ENCODE results near the gene EPS15. TPM values are rescaled to one million over a fixed set of nuclear protein-coding genes. Genes with fewer than 3 reads are reported as not detected.

EPS15 gene
- total and polyA plus RNA-seq, 2 experiments from 2014 or later: 31.0 to 76.5 TPM

DNA sequence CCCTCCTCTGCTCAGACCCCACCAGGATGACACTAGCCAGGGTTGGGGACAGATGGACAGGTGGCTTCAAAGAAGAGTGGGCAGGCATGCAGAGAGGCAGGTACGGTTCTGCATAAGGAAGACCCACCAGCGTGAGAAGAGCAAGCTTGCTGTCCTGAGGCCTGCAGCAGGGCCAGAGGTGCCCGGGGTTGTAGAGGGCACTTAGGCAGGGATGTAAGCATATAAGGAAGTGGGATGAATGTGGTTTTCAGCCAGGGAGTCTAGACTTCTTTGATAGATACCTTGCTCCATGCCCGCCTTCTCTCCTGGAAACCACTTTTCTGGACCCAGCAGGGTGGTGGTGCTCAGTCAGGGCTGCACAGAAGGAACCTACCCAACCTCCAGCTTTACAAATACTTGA lies 190.1 kb downstream of the EPS15 start:
- Histone ChIP-seq H3K27me3 (ENCODE audit: insufficient read depth) (peaks cover 24% of the 10 kb centered on the region), H3K4me2 (no peak overlapping the region), H3K27ac (ENCODE audit: low read depth) (no peak overlapping the region), H3K4me1 (ENCODE audit: insufficient read depth) (peaks cover 24% of the 10 kb centered on the region; the same call in 1 of the 2 replicates), H3K4me3 (no peak overlapping the region), H2AFZ (no peak overlapping the region), H3K9me2 (ENCODE audit: insufficient read depth) (no peaks in the 10 kb centered on the region), H3K36me3 (ENCODE audit: insufficient read depth) (no peaks in the 10 kb centered on the region), H3F3A (replicated peaks; ENCODE audit: low read depth) (no peaks in the 10 kb centered on the region), H3K79me2 (replicated peaks; ENCODE audit: insufficient read depth) (no peaks in the 10 kb centered on the region), H4K20me1 (replicated peaks; ENCODE audit: insufficient read depth) (no peaks in the 10 kb centered on the region)
- Mint-ChIP-seq H3K27ac (no peak overlapping the region), H3K9me3 (no peaks in the 10 kb centered on the region), H3K27me3 (ENCODE audit: insufficient read depth, low read depth, poor library complexity) (peaks cover 15% of the 10 kb centered on the region), H3K4me3 (peak overlapping the region; percentile 72; the same call in 1 of the 3 replicates), H3K4me1 (peaks cover 21% of the 10 kb centered on the region), H3K36me3 (ENCODE audit: low read depth) (no peaks in the 10 kb centered on the region)
- DNase-seq (ENCODE audit: low spot score) (no peak), ATAC-seq (no peak)
- TF ChIP-seq JUNB (IDR thresholded peaks at IDR 0.05; ENCODE audit: unreplicated experiment) (no peak), ZNF331 (CRISPR knock-in tag; IDR thresholded peaks at IDR 0.05; ENCODE audit: low read depth) (no peak), EZH2 (IDR thresholded peaks at IDR 0.05; ENCODE audit: low read depth, unreplicated experiment) (no peak), ZNF114 (CRISPR knock-in tag; IDR thresholded peaks at IDR 0.05) (no peak)
- TF ChIP-seq, protein P1, sequence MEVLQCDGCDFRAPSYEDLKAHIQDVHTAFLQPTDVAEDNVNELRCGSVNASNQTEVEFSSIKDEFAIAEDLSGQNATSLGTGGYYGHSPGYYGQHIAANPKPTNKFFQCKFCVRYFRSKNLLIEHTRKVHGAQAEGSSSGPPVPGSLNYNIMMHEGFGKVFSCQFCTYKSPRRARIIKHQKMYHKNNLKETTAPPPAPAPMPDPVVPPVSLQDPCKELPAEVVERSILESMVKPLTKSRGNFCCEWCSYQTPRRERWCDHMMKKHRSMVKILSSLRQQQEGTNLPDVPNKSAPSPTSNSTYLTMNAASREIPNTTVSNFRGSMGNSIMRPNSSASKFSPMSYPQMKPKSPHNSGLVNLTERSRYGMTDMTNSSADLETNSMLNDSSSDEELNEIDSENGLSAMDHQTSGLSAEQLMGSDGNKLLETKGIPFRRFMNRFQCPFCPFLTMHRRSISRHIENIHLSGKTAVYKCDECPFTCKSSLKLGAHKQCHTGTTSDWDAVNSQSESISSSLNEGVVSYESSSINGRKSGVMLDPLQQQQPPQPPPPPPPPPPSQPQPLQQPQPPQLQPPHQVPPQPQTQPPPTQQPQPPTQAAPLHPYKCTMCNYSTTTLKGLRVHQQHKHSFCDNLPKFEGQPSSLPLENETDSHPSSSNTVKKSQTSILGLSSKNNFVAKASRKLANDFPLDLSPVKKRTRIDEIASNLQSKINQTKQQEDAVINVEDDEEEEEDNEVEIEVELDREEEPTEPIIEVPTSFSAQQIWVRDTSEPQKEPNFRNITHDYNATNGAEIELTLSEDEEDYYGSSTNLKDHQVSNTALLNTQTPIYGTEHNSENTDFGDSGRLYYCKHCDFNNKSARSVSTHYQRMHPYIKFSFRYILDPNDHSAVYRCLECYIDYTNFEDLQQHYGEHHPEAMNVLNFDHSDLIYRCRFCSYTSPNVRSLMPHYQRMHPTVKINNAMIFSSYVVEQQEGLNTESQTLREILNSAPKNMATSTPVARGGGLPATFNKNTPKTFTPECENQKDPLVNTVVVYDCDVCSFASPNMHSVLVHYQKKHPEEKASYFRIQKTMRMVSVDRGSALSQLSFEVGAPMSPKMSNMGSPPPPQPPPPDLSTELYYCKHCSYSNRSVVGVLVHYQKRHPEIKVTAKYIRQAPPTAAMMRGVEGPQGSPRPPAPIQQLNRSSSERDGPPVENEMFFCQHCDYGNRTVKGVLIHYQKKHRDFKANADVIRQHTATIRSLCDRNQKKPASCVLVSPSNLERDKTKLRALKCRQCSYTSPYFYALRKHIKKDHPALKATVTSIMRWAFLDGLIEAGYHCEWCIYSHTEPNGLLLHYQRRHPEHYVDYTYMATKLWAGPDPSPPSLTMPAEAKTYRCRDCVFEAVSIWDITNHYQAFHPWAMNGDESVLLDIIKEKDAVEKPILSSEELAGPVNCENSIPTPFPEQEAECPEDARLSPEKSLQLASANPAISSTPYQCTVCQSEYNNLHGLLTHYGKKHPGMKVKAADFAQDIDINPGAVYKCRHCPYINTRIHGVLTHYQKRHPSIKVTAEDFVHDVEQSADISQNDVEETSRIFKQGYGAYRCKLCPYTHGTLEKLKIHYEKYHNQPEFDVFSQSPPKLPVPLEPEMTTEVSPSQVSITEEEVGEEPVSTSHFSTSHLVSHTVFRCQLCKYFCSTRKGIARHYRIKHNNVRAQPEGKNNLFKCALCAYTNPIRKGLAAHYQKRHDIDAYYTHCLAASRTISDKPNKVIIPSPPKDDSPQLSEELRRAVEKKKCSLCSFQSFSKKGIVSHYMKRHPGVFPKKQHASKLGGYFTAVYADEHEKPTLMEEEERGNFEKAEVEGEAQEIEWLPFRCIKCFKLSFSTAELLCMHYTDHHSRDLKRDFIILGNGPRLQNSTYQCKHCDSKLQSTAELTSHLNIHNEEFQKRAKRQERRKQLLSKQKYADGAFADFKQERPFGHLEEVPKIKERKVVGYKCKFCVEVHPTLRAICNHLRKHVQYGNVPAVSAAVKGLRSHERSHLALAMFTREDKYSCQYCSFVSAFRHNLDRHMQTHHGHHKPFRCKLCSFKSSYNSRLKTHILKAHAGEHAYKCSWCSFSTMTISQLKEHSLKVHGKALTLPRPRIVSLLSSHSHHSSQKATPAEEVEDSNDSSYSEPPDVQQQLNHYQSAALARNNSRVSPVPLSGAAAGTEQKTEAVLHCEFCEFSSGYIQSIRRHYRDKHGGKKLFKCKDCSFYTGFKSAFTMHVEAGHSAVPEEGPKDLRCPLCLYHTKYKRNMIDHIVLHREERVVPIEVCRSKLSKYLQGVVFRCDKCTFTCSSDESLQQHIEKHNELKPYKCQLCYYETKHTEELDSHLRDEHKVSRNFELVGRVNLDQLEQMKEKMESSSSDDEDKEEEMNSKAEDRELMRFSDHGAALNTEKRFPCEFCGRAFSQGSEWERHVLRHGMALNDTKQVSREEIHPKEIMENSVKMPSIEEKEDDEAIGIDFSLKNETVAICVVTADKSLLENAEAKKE (CRISPR knock-in tag; IDR thresholded peaks at IDR 0.05): no peak

DNA sequence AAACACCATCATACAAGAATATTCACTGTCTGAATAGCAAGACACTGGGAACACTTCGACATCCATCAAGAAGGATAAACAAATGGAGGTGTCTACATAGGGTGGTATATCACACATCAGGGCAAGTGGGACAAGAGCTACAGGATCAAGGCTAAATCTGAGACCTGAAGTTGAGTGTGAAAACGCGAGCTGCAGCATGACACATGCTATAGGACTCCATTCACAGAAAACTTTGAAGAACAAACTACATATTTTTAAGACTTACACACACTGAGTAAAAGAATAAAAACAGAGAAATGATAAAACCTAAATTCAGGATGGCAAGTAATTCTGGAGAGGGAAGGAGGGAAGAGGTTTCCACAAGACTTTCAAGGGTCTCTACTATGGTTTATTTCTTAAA lies 190.8 kb downstream of the EPS15 start:
- Histone ChIP-seq H3F3A (replicated peaks; ENCODE audit: low read depth) (no peaks in the 10 kb centered on the region), H4K20me1 (replicated peaks; ENCODE audit: insufficient read depth) (no peaks in the 10 kb centered on the region)
- H3K36me3 Mint-ChIP-seq (ENCODE audit: low read depth): no peaks in the 10 kb centered on the region; the same call in 2 of the 3 replicates
- TF ChIP-seq NANOG (IDR thresholded peaks at IDR 0.05; ENCODE audit: borderline replicate concordance) (no peak), STAT1 (IDR thresholded peaks at IDR 0.05; ENCODE audit: unreplicated experiment) (no peak), ZNF114 (CRISPR knock-in tag; IDR thresholded peaks at IDR 0.05) (no peak)
- TF ChIP-seq, protein P2, sequence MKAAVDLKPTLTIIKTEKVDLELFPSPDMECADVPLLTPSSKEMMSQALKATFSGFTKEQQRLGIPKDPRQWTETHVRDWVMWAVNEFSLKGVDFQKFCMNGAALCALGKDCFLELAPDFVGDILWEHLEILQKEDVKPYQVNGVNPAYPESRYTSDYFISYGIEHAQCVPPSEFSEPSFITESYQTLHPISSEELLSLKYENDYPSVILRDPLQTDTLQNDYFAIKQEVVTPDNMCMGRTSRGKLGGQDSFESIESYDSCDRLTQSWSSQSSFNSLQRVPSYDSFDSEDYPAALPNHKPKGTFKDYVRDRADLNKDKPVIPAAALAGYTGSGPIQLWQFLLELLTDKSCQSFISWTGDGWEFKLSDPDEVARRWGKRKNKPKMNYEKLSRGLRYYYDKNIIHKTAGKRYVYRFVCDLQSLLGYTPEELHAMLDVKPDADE (IDR thresholded peaks at IDR 0.05): no peak

More for the DNA sequence above, 190.8 kb downstream of the EPS15 start:
- DNase-seq (ENCODE audit: low spot score) (no peak), ATAC-seq (no peak)
- Mint-ChIP-seq H3K9me3 (no peaks in the 10 kb centered on the region), H3K4me3 (no peak overlapping the region), H3K27ac (no peak overlapping the region), H3K27me3 (ENCODE audit: insufficient read depth, low read depth, poor library complexity) (peaks cover 15% of the 10 kb centered on the region), H3K4me1 (peaks cover 21% of the 10 kb centered on the region)
- H3K79me2 ChIP-seq (replicated peaks; ENCODE audit: insufficient read depth): no peaks in the 10 kb centered on the region
- peaks cover 24% of the 10 kb centered on the region for H3K27me3 ChIP-seq (ENCODE audit: insufficient read depth)
- no peaks in the 10 kb centered on the region for H3K36me3 ChIP-seq (ENCODE audit: insufficient read depth)
- no peak overlapping the region for H3K27ac ChIP-seq (ENCODE audit: low read depth)
- no peak overlapping the region for H3K4me2 ChIP-seq
- no peak overlapping the region for H2AFZ ChIP-seq
- H3K4me1 ChIP-seq (ENCODE audit: insufficient read depth): peaks cover 24% of the 10 kb centered on the region; the same call in 1 of the 2 replicates
- H3K9me2 ChIP-seq (ENCODE audit: insufficient read depth): no peaks in the 10 kb centered on the region
- no peak overlapping the region for H3K4me3 ChIP-seq
